ENCODE results near the gene ZKSCAN7.
"Not testable (repeated sequence)": the region's sequence is repeated elsewhere in the genome, so short reads cannot be mapped to it uniquely, and the experiment has no call there.

ZKSCAN7 gene

GRCh38 chr3:44554626-44555592 is at the start of gene ZKSCAN7:
TSS of gene ZKSCAN7 (plus strand) at chr3:44555193. CDS start at chr3:44557048, 1,855 bp downstream.
- DNase-seq (ENCODE audit: low spot score), result peak; percentile 91

- no peak for DNase-seq (ENCODE audit: low spot score)
Observed at GRCh38 chr3:44506556-44506955, 48.4 kb upstream of the ZKSCAN7 start.

- DNase-seq (ENCODE audit: low spot score), result no peak
Observed at GRCh38 chr3:44506961-44507360, 48.0 kb upstream of the ZKSCAN7 start.

- no peak for DNase-seq (ENCODE audit: low spot score)
Observed at GRCh38 chr3:44509393-44509921, 45.5 kb upstream of the ZKSCAN7 start.

- no peak for DNase-seq (ENCODE audit: low spot score)
Observed at GRCh38 chr3:44510000-44510368, 45.0 kb upstream of the ZKSCAN7 start.

- DNase-seq (ENCODE audit: low spot score), result no peak
Observed at GRCh38 chr3:44511238-44511566, 43.8 kb upstream of the ZKSCAN7 start.

- no peak for DNase-seq (ENCODE audit: low spot score)
Observed at GRCh38 chr3:44513513-44513912, 41.5 kb upstream of the ZKSCAN7 start.

- no peak for DNase-seq (ENCODE audit: low spot score)
Observed at GRCh38 chr3:44516230-44516629, 38.8 kb upstream of the ZKSCAN7 start.

GRCh38 chr3:44518782-44519156 is 36.2 kb upstream of the ZKSCAN7 start:
- no peak for DNase-seq (ENCODE audit: low spot score)

- DNase-seq (ENCODE audit: low spot score), result no peak
Observed at GRCh38 chr3:44521721-44522120, 33.3 kb upstream of the ZKSCAN7 start.

- no peak for DNase-seq (ENCODE audit: low spot score)
Observed at GRCh38 chr3:44522494-44522933, 32.5 kb upstream of the ZKSCAN7 start.

- DNase-seq (ENCODE audit: low spot score), result no peak
Observed at GRCh38 chr3:44525060-44525459, 29.9 kb upstream of the ZKSCAN7 start.

GRCh38 chr3:44529927-44530326 is 25.1 kb upstream of the ZKSCAN7 start:
- peak; percentile 32 for DNase-seq (ENCODE audit: low spot score)

GRCh38 chr3:44530911-44531310 is 24.1 kb upstream of the ZKSCAN7 start:
- no peak for DNase-seq (ENCODE audit: low spot score)

GRCh38 chr3:44534659-44535058 is 20.3 kb upstream of the ZKSCAN7 start:
- DNase-seq (ENCODE audit: low spot score), result not testable (repeated sequence)

- DNase-seq (ENCODE audit: low spot score), result no peak
Observed at GRCh38 chr3:44535364-44535763, 19.6 kb upstream of the ZKSCAN7 start.

GRCh38 chr3:44544811-44545210 is 10.2 kb upstream of the ZKSCAN7 start:
- not testable (repeated sequence) for DNase-seq (ENCODE audit: low spot score)

- peak; percentile 25 for DNase-seq (ENCODE audit: low spot score)
Observed at GRCh38 chr3:44555723-44556122, 730 bp downstream of the ZKSCAN7 start.

- DNase-seq (ENCODE audit: low spot score), result no peak
Observed at GRCh38 chr3:44557074-44557473, 2.1 kb downstream of the ZKSCAN7 start.

- no peak for DNase-seq (ENCODE audit: low spot score)
Observed at GRCh38 chr3:44561076-44561475, 6.1 kb downstream of the ZKSCAN7 start.

- DNase-seq (ENCODE audit: low spot score), result no peak
Observed at GRCh38 chr3:44562147-44562546, 7.2 kb downstream of the ZKSCAN7 start.

- DNase-seq (ENCODE audit: low spot score), result no peak
Observed at GRCh38 chr3:44568561-44568960, 13.6 kb downstream of the ZKSCAN7 start.

- no peak for DNase-seq (ENCODE audit: low spot score)
Observed at GRCh38 chr3:44571024-44571423, 16.0 kb downstream of the ZKSCAN7 start.

- DNase-seq (ENCODE audit: low spot score), result no peak
Observed at GRCh38 chr3:44576613-44577012, 21.6 kb downstream of the ZKSCAN7 start.
